ENCODE measurements around the gene UGT1A6.
"Not testable (repeated sequence)": the region's sequence is repeated elsewhere in the genome, so short reads cannot be mapped to it uniquely, and the experiment has no call there.

Gene UGT1A6

DNA sequence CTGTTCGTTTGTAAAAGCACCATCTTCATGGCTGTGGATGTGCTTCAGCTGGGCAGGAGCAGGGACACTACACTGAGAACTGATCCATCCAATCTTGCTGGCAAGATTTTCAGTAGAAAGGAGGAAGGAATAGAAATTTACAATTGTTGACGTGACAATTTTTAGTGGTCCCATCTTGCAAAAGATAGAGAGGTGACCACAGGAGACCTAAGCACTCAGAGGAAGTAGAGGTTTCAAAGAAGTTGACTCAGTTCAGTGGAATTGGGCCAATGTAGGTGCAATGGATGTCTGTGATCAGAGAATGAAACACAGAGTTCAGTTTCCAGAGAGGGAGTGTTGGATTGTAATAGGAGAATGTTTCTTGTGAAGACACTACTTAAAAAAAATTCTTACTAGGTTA, 21.4 kb downstream of the UGT1A6 start:
- no peaks in the 10 kb centered on the region for H3K4me1 ChIP-seq (ENCODE audit: control insufficient read depth, insufficient read depth, low read length)
- no peaks in the 10 kb centered on the region for H3K9me3 ChIP-seq (ENCODE audit: control insufficient read depth, insufficient read depth, low read length)
- DNase-seq (ENCODE audit: low read depth, low spot score), result no peak
- no CpG with 5 or more reads among the region's 2 CpGs for WGBS (ENCODE audit: insufficient coverage, insufficient read length)
- no peaks in the 10 kb centered on the region for H3K27me3 ChIP-seq (ENCODE audit: control insufficient read depth, insufficient read depth, low read length)
- H3K36me3 ChIP-seq (ENCODE audit: control insufficient read depth, insufficient read depth, low read length), result no peaks in the 10 kb centered on the region
- H3K27ac ChIP-seq (ENCODE audit: low read length), result no peak overlapping the region
- H3K4me3 ChIP-seq (ENCODE audit: low read length), result no peak overlapping the region

DNA sequence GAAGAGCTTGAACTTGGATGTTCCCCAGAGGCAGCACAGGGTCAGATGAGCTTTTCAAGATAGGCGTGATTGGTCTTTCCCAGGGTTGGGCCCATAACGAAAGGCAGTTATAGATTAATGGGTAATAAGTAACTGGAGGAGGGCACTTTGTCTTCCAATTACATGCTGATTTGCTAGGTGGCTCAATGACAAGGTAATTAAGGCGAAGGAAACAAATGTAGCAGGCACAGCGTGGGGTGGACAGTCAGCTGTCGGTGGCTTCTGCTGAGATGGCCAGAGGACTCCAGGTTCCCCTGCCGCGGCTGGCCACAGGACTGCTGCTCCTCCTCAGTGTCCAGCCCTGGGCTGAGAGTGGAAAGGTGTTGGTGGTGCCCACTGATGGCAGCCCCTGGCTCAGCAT, 25.9 kb downstream of the UGT1A6 start, which contains the start of gene UGT1A4:
Gene UGT1A4 (plus strand): TSS at position 185 of the 400 bp plus-strand sequence. CDS start 85 bp downstream, at position 270.
- WGBS (ENCODE audit: insufficient coverage, insufficient read length), result no CpG with 5 or more reads among the region's 7 CpGs

DNA sequence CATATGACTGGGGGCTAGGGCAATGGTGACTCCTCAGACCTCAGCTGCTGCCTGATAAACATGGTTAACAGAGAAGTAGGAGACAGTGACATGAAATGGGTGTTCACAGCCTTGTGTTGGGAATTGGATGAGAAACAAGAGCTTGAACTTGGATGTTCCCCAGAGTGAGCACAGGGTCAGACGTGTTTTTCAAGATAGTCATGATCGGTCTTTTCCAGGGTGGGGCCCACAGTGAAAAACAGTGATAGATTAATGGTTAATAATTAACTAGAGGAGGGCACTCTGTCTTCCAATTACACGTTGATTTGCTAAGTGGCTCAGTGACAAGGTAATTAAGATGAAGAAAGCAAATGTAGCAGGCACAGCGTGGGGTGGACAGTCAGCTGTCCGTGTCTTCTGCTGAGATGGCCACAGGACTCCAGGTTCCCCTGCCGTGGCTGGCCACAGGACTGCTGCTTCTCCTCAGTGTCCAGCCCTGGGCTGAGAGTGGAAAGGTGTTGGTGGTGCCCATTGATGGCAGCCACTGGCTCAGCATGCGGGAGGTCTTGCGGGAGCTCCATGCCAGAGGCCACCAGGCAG, 36.1 kb downstream of the UGT1A6 start, which contains the start of gene UGT1A3:
Gene UGT1A3 (plus strand): TSS at position 320 of the 579 bp plus-strand sequence. CDS start 85 bp downstream, at position 405.
- Histone ChIP-seq H3K27me3 (ENCODE audit: control insufficient read depth, insufficient read depth, low read length) (no peaks in the 10 kb centered on the region), H3K9me3 (ENCODE audit: control insufficient read depth, insufficient read depth, low read length) (no peaks in the 10 kb centered on the region), H3K4me1 (ENCODE audit: control insufficient read depth, insufficient read depth, low read length) (no peaks in the 10 kb centered on the region), H3K27ac (ENCODE audit: low read length) (no peak within 1 kb of the TSS), H3K4me3 (ENCODE audit: low read length) (no peak within 1 kb of the TSS), H3K36me3 (ENCODE audit: control insufficient read depth, insufficient read depth, low read length) (no peaks in the 10 kb centered on the region)
- DNase-seq (ENCODE audit: low read depth, low spot score), result no peak
- no CpG with 5 or more reads among the region's 8 CpGs for WGBS (ENCODE audit: insufficient coverage, insufficient read length)

More for the DNA sequence above, 25.9 kb downstream of the UGT1A6 start, which contains the start of gene UGT1A4:
- Histone ChIP-seq H3K27me3 (ENCODE audit: control insufficient read depth, insufficient read depth, low read length) (no peaks in the 10 kb centered on the region), H3K4me3 (ENCODE audit: low read length) (no peak within 1 kb of the TSS), H3K9me3 (ENCODE audit: control insufficient read depth, insufficient read depth, low read length) (no peaks in the 10 kb centered on the region), H3K27ac (ENCODE audit: low read length) (no peak within 1 kb of the TSS), H3K36me3 (ENCODE audit: control insufficient read depth, insufficient read depth, low read length) (no peaks in the 10 kb centered on the region), H3K4me1 (ENCODE audit: control insufficient read depth, insufficient read depth, low read length) (no peaks in the 10 kb centered on the region)
- no peak for DNase-seq (ENCODE audit: low read depth, low spot score)

DNA sequence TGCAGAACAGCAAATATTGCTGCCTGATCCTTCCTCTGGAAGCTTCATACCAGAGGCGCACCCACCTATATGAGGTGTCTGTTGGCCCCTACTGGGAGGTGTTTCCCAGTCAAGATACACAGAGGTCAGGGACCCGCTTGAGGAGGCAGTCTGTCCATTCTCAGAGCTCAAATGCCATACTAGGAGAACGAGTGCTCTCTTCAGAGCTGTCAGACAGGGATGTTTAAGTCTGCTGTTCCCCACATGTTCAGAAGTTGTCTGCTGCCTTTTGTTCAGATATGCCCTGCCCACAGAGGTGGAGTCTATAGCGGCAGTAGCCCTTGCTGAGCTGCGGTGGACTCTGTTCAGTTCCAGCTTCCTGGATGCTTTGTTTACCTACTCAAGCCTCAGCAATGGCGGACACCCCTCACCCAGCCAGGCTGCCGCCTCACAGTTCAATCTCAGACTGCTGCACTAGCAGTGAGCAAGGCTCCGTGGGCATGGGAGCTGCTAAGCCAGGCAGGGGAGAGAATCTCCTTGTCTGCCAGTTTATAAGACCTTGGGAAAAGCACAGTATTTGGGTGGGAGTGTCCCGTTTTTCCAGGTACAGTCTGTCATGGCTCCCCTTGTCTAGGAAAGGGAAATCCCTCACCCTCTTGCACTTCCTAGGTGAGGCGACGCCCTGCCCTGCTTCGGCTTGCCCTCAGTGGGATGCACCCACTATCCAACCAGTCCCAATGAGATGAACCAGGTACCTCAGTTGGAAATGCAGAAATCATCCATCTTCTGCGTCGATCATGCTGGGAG, 44.4 kb downstream of the UGT1A6 start:
- H3K27me3 ChIP-seq (ENCODE audit: control insufficient read depth, insufficient read depth, low read length); H3K27ac ChIP-seq (ENCODE audit: low read length); H3K9me3 ChIP-seq (ENCODE audit: control insufficient read depth, insufficient read depth, low read length); H3K4me3 ChIP-seq (ENCODE audit: low read length); DNase-seq (ENCODE audit: low read depth, low spot score); H3K36me3 ChIP-seq (ENCODE audit: control insufficient read depth, insufficient read depth, low read length); H3K4me1 ChIP-seq (ENCODE audit: control insufficient read depth, insufficient read depth, low read length): not testable (repeated sequence)
- no CpG with 5 or more reads among the region's 14 CpGs for WGBS (ENCODE audit: insufficient coverage, insufficient read length)

DNA sequence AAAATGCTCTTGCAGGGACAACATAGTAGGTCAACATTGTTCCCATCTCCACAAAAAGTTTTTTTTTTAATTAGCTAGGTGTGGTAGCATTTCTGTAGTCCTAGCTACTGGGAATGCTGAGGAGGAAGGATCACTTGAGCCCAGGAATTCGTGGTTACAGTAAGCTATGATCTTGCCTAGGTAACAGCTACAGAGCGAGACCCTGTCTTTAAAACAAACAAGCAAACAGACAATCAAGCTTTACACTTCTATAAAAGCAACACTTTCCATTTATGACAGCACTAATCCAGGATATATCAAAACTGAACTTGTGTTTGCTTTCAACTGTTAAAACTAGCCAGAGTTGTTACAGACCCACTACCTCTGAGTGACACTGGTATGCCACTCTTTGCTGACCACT, 48.2 kb downstream of the UGT1A6 start:
- H3K27ac ChIP-seq (ENCODE audit: low read length), result no peak overlapping the region
- 0 out of 2 replicates have a peak, but pooled peaks cover 2% of the 10 kb centered on the region for H3K36me3 ChIP-seq (ENCODE audit: control insufficient read depth, insufficient read depth, low read length)
- WGBS (ENCODE audit: insufficient coverage, insufficient read length), result no CpG with 5 or more reads among the region's 2 CpGs
- no peaks in the 10 kb centered on the region for H3K27me3 ChIP-seq (ENCODE audit: control insufficient read depth, insufficient read depth, low read length)
- no peaks in the 10 kb centered on the region for H3K9me3 ChIP-seq (ENCODE audit: control insufficient read depth, insufficient read depth, low read length)
- H3K4me3 ChIP-seq (ENCODE audit: low read length), result no peak overlapping the region
- H3K4me1 ChIP-seq (ENCODE audit: control insufficient read depth, insufficient read depth, low read length), result no peaks in the 10 kb centered on the region; the same call in 1 of the 2 replicates
- no peak for DNase-seq (ENCODE audit: low read depth, low spot score)

DNA sequence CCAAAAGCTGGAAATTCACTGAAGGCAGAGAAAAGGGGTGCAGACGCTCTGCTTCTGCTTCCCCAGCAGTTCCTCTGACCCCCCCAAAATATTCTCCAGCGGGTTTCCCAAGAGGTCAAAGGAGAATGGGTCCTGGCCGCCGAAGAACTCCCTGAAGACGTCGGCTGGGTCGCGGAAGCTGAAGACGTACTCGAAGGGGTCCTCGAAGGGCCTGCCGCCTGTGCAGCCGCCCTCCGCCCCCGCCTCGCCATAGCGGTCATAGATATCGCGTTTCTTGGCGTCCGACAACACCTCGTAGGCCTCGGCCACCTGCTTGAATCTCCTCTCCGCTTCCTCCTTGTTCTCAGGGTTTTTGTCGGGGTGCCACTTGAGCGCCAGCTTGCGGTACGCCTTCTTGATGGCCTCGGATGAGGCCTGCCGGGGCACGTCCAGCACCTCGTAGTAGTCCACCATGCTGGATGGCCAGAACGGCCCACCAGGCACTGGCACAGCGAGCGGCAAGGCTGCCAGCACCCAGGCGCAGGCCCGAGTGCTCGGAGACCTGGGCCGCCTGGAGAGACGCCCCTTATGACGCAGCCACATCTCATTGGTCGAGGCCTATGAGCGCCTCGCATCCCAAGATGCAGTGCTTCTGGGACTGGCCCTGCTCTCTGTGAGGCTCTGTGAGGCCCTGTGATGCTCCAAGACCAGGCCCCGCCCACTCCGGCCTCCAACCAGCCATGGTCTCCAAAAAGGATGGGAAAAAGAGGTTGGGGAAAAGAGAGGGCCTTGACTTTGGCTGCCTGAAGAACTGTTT, 51.0 kb downstream of the UGT1A6 start:
- H3K27me3 ChIP-seq (ENCODE audit: control insufficient read depth, insufficient read depth, low read length), result no peaks in the 10 kb centered on the region
- no peak overlapping the region for H3K27ac ChIP-seq (ENCODE audit: low read length)
- 0 out of 2 replicates have a peak, but pooled peaks cover 2% of the 10 kb centered on the region for H3K36me3 ChIP-seq (ENCODE audit: control insufficient read depth, insufficient read depth, low read length)
- H3K9me3 ChIP-seq (ENCODE audit: control insufficient read depth, insufficient read depth, low read length), result no peaks in the 10 kb centered on the region
- no peaks in the 10 kb centered on the region; the same call in 1 of the 2 replicates for H3K4me1 ChIP-seq (ENCODE audit: control insufficient read depth, insufficient read depth, low read length)
- no peak overlapping the region for H3K4me3 ChIP-seq (ENCODE audit: low read length)
- no peak for DNase-seq (ENCODE audit: low read depth, low spot score)
- WGBS (ENCODE audit: insufficient coverage, insufficient read length), result no CpG with 5 or more reads among the region's 46 CpGs

DNA sequence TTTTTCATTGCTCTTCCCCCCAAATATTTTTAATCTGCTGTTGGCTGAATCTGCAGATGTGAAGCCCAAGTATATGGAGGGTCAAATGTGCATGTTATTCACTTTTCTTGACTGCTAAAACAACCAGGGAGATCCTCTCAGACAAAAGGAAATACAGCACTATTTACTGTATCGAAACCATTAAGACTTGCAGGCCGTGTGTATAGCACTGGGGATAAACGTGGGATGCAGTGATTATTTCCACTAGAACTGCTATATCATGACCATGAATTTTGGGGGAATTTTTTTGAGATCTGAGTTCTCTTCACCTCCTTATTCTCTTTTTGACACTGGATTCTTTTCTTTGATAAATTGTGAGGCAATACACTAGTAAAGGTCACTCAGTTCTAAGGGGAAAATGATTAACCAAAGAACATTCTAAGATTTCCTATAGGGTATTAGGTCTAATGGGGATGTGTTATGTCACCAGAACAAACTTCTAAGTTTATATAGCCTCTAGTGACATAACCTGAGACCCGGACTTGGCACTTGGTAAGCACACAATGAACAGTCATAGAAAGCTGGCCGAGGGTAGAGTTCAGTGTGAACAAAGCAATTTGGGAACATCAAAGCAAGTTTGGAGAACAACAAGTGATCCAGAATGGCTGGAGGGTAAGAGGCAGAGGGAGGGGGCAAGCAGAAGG, 52.5 kb downstream of the UGT1A6 start:
- H3K36me3 ChIP-seq (ENCODE audit: control insufficient read depth, insufficient read depth, low read length), result 0 out of 2 replicates have a peak, but pooled peaks cover 2% of the 10 kb centered on the region
- DNase-seq (ENCODE audit: low read depth, low spot score), result no peak
- no peaks in the 10 kb centered on the region; the same call in 1 of the 2 replicates for H3K4me1 ChIP-seq (ENCODE audit: control insufficient read depth, insufficient read depth, low read length)
- H3K27ac ChIP-seq (ENCODE audit: low read length), result no peak overlapping the region
- H3K9me3 ChIP-seq (ENCODE audit: control insufficient read depth, insufficient read depth, low read length), result no peaks in the 10 kb centered on the region
- no CpG with 5 or more reads among the region's 5 CpGs for WGBS (ENCODE audit: insufficient coverage, insufficient read length)
- no peaks in the 10 kb centered on the region for H3K27me3 ChIP-seq (ENCODE audit: control insufficient read depth, insufficient read depth, low read length)
- no peak overlapping the region for H3K4me3 ChIP-seq (ENCODE audit: low read length)

DNA sequence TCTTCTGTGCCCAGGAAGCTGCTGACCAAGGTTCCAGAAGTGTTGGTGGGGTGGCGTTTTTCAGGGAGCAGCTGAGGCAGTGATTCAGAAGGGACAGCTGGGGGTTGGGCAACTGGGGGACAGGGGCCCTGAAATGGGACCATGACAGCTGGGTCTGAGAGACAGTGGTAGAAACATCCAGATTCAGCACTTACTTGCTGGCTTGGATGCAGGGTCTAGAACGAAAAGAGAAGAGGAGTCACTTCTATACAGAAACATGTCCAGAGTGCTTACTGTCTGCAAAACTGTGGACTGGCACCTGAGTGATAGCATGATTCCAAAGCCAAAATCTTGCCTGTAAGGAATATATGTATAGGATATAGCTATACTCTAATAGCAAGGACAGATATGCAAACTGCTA, 53.1 kb downstream of the UGT1A6 start:
- H3K27ac ChIP-seq (ENCODE audit: low read length); DNase-seq (ENCODE audit: low read depth, low spot score); H3K4me1 ChIP-seq (ENCODE audit: control insufficient read depth, insufficient read depth, low read length); H3K9me3 ChIP-seq (ENCODE audit: control insufficient read depth, insufficient read depth, low read length); H3K4me3 ChIP-seq (ENCODE audit: low read length); H3K27me3 ChIP-seq (ENCODE audit: control insufficient read depth, insufficient read depth, low read length); H3K36me3 ChIP-seq (ENCODE audit: control insufficient read depth, insufficient read depth, low read length): not testable (repeated sequence)
- WGBS (ENCODE audit: insufficient coverage, insufficient read length), result no CpG with 5 or more reads among the region's 2 CpGs

DNA sequence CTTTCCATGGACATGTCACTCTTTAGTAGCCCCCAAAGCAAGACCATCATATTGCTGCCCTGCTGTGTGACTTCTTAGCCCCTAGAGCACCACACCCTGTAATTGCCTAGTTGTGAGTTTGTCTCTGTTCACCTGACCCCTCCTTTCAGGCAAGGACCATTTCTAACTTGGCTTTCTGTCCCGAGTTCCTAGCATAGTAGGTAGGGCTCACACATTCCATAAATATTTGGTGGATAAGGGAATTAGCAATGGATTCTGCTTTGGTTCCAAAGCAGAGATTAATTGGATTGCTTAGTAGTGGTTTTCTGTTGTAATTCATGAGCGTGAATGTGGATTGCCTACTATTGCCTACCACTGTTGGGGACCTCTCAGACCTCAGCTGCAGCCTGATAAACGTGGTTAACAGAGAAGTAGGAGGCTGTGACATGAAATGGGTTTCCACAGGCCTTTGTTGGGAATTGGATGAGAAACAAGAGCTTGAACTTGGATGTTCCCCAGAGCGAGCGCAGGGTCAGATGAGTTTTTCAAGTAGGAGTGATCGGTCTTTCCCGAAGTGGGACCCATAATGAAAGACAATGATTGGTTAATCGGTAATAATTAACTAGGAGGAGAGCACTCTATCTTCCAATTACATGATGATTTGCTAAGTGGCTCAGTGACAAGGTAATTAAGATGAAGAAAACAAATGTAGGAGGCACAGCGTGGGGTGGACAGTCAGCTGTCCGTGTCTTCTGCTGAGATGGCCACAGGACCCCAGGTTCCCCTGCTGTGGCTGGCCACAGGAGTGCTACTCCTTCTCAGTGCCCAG, 54.0 kb downstream of the UGT1A6 start:
- DNase-seq (ENCODE audit: low read depth, low spot score), result no peak
- no CpG with 5 or more reads among the region's 10 CpGs for WGBS (ENCODE audit: insufficient coverage, insufficient read length)
- Histone ChIP-seq H3K36me3 (ENCODE audit: control insufficient read depth, insufficient read depth, low read length) (0 out of 2 replicates have a peak, but pooled peaks cover 2% of the 10 kb centered on the region), H3K27ac (ENCODE audit: low read length) (no peak overlapping the region), H3K4me1 (ENCODE audit: control insufficient read depth, insufficient read depth, low read length) (no peaks in the 10 kb centered on the region; the same call in 1 of the 2 replicates), H3K27me3 (ENCODE audit: control insufficient read depth, insufficient read depth, low read length) (no peaks in the 10 kb centered on the region), H3K9me3 (ENCODE audit: control insufficient read depth, insufficient read depth, low read length) (no peaks in the 10 kb centered on the region; the same call in 1 of the 2 replicates), H3K4me3 (ENCODE audit: low read length) (no peak overlapping the region)
